Skeletal muscle tissue (tissue), 4 donors: ENCODE measurements around the gene SEMA7A. TPM values are rescaled to one million over a fixed set of nuclear protein-coding genes. Genes with fewer than 3 reads are reported as not detected.

Experiments
- H3K27ac ChIP-seq: one replicate; pipeline ENCODE4 v1.7.0; 2013; ENCODE audit warnings: mild to moderate bottlenecking, low read depth, low read length, inconsistent platforms
- H3K27me3 ChIP-seq, 3 donors: one replicate each; pipeline ENCODE4 v1.7.0; 2013; ENCODE audit warnings: low read length in 3 of 3; ENCODE audit not compliant: control insufficient read depth in 3 of 3, insufficient read depth in 3 of 3
- H3K36me3 ChIP-seq, 3 donors: one replicate each; pipeline ENCODE4 v1.7.0; 2013; ENCODE audit warnings: low read length in 3 of 3; ENCODE audit not compliant: control insufficient read depth in 3 of 3, insufficient read depth in 3 of 3
- H3K4me1 ChIP-seq, 3 donors: one replicate each; pipeline ENCODE4 v1.7.0; 2013; ENCODE audit warnings: low read length in 3 of 3, mild to moderate bottlenecking in 3 of 3; ENCODE audit not compliant: control insufficient read depth in 3 of 3, insufficient read depth in 3 of 3
- H3K4me3 ChIP-seq, 3 donors: one replicate each; pipeline ENCODE4 v1.7.0; 2013; ENCODE audit warnings: low read length in 3 of 3
- H3K9ac ChIP-seq, 3 donors: one replicate each; pipeline ENCODE4 v1.7.0; 2013; ENCODE audit warnings: low read length in 3 of 3, mild to moderate bottlenecking in 3 of 3, moderate library complexity in 2 of 3, low read depth in 1 of 3
- H3K9me3 ChIP-seq, 3 donors: one replicate each; pipeline ENCODE4 v1.7.0; 2013; ENCODE audit warnings: low read length in 3 of 3; ENCODE audit not compliant: control insufficient read depth in 3 of 3
- total RNA-seq: library from RNA; depleted of rRNA; stranded (reverse); fragments of >200 nt; gene quantifications from one replicate; pipeline ENCODE4 v1.2.3, GENCODE V29; 2014
- donor health status: Osteomylitis.

SEMA7A gene
- total RNA-seq, 1 donor from 2014 or later, result 5.2 TPM

DNA sequence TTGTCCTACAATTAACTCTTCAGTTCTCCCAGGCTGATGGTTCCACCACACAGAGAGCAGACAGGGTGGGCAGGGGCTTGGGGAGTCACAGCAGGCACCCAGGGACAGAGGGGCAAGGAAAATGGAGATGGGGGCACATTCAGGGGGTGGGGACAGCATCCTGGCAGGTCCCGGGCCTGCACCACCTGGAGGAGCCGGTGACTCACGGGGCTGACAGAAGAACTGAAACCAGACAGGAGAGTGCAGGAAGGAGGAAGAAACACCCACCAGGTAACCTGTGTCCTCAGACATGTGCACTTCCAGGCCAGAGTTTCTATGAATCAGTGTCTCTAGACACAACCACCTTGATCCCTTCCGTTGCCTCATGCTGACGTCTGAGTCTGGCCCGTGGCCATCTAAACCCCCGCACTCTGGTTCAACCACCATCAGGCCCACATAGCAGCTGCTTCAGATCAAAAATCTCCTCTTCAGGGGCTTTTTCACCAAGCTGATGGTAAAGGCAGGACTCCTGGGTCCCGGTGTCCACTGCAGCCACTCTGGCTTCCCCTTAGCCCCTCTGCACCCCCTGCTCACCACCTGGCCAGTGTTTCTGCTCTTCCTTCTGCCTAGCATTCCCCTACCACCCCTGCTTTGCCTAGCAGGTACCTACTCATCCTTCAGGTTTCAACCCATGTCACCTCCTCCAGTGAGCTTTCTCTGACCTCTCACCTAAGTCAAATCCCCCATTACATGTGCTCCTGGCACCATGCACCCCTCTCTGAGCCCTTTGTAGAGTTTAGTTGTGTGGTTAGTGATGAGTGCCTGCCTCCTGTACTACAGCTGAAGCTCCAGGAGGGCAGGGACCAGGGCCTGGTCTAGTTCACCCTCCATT, 49.8 kb downstream of the SEMA7A start:
- Histone ChIP-seq H3K9ac (no peak overlapping the region), H3K4me1 (peaks cover 7 to 41% (median 32%) of the 10 kb centered on the region in 3 donors), H3K27ac (no peak overlapping the region), H3K27me3 (no peaks in the 10 kb centered on the region), H3K36me3 (no peaks in the 10 kb centered on the region), H3K4me3 (no peak overlapping the region), H3K9me3 (no peaks in the 10 kb centered on the region)

DNA sequence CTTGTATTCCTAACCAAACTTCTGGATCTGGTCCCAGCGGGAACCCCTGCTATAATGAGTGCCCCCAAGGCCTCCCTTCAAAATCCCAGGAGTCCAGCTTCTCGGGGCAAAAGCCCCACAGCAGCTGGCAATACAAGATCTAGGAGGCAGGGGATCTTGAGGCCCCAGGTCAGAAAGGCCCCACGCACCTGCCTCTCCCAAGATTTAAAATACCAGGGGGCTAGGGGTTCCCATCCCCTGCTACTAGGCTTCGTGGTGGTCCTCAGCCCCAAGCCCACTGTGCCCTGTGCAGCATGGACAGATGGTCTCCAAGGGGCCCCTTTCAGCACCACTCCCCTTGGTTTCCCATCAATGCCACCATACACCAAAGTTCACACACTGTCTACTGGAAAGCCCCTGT, 50.5 kb downstream of the SEMA7A start:
- H3K36me3 ChIP-seq, result no peaks in the 10 kb centered on the region
- no peaks in the 10 kb centered on the region for H3K9me3 ChIP-seq
- H3K27ac ChIP-seq, result no peak overlapping the region
- no peak overlapping the region for H3K4me3 ChIP-seq
- H3K9ac ChIP-seq, result no peak overlapping the region
- no peaks in the 10 kb centered on the region for H3K27me3 ChIP-seq
- H3K4me1 ChIP-seq, result peaks cover 7 to 41% (median 32%) of the 10 kb centered on the region in 3 donors

DNA sequence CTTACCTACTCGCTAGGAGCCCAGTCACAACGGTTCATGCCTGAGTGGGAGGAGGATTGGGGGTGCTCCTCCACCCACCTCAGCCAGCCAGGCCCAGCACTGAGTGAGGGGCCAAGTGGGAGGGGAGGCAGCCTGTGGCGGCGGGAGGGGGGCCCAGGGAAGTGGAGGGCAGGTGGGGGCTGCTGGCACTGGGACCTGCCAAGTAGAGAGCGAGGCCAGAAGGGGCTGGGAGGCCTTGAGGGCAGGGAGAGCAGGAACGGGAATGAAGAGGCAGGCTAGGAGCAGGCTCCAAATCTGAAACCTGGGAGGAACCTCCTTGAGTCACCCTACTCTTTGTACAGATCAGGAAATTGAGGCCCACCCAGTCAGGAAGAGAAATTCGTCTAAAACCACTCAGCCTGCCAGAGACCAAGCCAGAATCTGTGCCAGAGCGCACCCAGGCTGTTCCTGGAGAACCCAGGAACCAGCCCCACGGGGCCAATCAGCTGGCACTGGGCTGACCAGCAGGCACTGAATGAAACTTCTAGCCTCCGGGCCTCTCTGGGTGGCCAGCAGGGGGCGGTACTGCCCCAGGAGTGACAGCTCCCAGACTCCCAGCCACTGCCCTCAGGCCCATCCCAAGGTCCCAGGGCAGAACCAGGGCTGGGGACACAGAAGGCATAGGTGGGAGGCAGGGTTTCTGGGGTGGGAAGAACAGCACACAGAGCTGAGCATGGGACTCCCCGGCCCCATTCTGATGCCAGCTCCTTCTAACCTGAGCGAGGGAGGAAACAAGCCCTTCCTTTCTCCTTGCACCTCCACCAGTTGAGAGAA, 51.5 kb downstream of the SEMA7A start:
- H3K27me3 ChIP-seq, result no peaks in the 10 kb centered on the region
- no peak overlapping the region for H3K4me3 ChIP-seq
- H3K36me3 ChIP-seq, result no peaks in the 10 kb centered on the region
- H3K27ac ChIP-seq, result no peak overlapping the region
- no peaks in the 10 kb centered on the region for H3K9me3 ChIP-seq
- H3K9ac ChIP-seq, result no peak overlapping the region
- H3K4me1 ChIP-seq, result peaks cover 7 to 41% (median 32%) of the 10 kb centered on the region in 3 donors

DNA sequence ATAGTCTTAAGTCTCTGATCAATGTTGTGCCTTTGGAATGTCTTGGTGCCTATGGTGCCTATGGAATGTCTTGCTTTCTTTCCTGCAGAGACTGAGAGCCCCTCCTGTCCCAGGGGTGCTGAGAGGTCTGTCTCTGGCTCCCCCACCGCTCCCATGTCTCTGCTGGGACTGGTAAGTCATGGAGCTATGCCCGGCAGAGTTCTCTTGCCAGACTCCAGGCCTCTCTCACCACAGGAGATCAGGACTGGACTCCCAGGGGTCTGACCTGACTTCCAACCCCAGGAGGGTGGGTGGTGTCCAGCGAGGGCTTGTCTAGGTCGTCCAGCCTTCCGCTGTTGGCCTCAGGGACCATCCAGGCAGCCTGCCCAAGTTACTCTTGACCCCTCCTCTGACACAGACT, 52.3 kb downstream of the SEMA7A start:
- no peak overlapping the region for H3K4me3 ChIP-seq
- H3K9me3 ChIP-seq, result no peaks in the 10 kb centered on the region
- H3K9ac ChIP-seq, result no peak overlapping the region
- H3K27ac ChIP-seq, result no peak overlapping the region
- H3K27me3 ChIP-seq, result no peaks in the 10 kb centered on the region
- H3K36me3 ChIP-seq, result no peaks in the 10 kb centered on the region
- H3K4me1 ChIP-seq, result peaks cover 7 to 33% (median 26%) of the 10 kb centered on the region in 3 donors

DNA sequence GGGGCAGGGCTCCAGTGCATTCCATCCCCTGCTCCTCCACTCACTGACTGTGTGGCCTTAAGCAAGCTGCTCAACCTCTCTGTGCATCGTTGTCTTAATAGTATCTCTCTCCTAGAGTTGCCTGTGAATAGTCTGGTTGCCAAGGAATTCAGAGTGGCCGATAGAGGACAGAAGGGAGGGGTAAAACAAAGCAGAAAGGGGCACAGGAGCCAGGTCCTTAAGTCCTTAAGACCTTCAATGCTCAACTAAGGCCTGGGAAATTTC, 52.6 kb downstream of the SEMA7A start:
- Histone ChIP-seq H3K4me3 (no peak overlapping the region), H3K27ac (no peak overlapping the region), H3K4me1 (peaks cover 7 to 30% (median 23%) of the 10 kb centered on the region in 3 donors), H3K9me3 (no peaks in the 10 kb centered on the region), H3K27me3 (no peaks in the 10 kb centered on the region), H3K9ac (no peak overlapping the region), H3K36me3 (no peaks in the 10 kb centered on the region)

DNA sequence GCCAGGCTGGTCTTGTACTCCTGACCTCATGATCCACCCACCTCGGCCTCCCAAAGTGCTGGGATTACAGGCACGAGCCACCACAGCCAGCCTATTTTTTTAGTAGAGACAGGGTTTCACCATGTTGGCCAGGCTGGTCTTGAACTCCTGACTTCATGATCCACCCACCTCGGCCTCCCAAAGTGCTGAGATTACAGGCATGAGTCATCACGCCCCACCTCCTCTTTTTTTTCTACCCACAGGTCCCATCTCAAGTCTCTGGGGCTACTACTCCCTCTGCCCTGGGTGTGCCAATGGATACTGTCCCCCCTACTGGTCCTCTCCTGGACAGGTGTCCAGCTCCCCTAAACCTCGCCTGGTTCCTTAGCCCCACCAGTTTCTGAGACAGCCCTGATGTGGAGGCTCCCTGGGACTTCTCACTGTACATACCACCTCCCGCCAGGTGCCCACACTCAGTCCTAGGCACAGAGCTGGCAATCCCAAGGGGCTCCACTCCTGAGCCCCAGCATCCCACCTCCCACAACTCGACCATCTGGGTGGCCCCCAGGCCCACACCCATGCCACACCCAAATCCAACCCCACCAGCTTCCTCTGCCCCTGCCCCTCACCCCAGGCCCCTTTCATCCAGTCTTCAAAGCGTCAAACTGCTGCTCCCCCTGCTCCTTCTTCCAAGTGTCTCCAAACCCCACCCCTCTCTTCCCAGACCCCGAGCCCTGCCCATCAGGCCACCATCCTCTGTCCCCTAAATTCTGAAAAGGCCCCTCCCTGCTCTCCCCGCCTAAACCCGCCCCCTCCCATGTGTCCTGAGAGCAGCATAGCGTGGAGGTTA, 53.2 kb downstream of the SEMA7A start:
- Histone ChIP-seq H3K9me3 (no peaks in the 10 kb centered on the region), H3K4me1 (peaks cover 7 to 24% (median 17%) of the 10 kb centered on the region in 3 donors), H3K27me3 (no peaks in the 10 kb centered on the region), H3K4me3 (no peak overlapping the region), H3K9ac (no peak overlapping the region), H3K36me3 (no peaks in the 10 kb centered on the region), H3K27ac (no peak overlapping the region)

DNA sequence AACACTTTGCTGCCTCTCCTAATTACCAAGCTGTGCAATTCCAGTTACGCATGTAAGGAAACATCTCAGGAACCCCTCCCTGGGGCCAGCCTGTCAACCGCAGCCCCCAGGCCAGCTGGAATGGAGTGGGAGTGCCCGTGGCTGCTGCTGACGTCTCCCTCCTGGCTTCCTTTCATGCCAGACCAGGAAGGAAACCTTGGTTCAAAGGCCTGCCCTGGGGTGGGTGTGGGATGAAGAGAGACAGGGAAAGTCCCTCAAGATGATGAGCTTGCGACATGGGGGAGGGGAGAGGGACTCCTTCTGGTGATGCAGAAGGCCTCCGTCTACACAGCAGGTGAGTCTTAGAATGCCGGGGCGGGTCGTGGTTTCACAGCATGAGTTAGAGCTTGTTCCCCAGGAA, 54.9 kb downstream of the SEMA7A start:
- H3K4me1 ChIP-seq, result peaks cover 12 to 19% (median 14%) of the 10 kb centered on the region in 3 donors
- no peak overlapping the region for H3K4me3 ChIP-seq
- no peaks in the 10 kb centered on the region for H3K27me3 ChIP-seq
- H3K36me3 ChIP-seq, result no peaks in the 10 kb centered on the region
- H3K9me3 ChIP-seq, result no peaks in the 10 kb centered on the region
- H3K9ac ChIP-seq, result no peak overlapping the region
- H3K27ac ChIP-seq, result no peak overlapping the region

- Histone ChIP-seq H3K27me3 (no peaks in the 10 kb centered on the region), H3K27ac (no peak overlapping the region), H3K9me3 (no peaks in the 10 kb centered on the region), H3K4me1 (peaks cover 17 to 24% (median 19%) of the 10 kb centered on the region in 3 donors), H3K9ac (no peak overlapping the region), H3K4me3 (no peak overlapping the region), H3K36me3 (no peaks in the 10 kb centered on the region)
Measured at GRCh38 chr15:74377831-74378766, 55.7 kb downstream of the SEMA7A start.
